GM18858 (cell line): ENCODE measurements around the gene PFKL.

Experiments
- ATAC-seq: cut with Tn5 transposase; IDR thresholded peaks from one replicate; pipeline ENCODE4 v1.9.1; 2021; ENCODE audit not compliant: unreplicated experiment

Gene PFKL

DNA sequence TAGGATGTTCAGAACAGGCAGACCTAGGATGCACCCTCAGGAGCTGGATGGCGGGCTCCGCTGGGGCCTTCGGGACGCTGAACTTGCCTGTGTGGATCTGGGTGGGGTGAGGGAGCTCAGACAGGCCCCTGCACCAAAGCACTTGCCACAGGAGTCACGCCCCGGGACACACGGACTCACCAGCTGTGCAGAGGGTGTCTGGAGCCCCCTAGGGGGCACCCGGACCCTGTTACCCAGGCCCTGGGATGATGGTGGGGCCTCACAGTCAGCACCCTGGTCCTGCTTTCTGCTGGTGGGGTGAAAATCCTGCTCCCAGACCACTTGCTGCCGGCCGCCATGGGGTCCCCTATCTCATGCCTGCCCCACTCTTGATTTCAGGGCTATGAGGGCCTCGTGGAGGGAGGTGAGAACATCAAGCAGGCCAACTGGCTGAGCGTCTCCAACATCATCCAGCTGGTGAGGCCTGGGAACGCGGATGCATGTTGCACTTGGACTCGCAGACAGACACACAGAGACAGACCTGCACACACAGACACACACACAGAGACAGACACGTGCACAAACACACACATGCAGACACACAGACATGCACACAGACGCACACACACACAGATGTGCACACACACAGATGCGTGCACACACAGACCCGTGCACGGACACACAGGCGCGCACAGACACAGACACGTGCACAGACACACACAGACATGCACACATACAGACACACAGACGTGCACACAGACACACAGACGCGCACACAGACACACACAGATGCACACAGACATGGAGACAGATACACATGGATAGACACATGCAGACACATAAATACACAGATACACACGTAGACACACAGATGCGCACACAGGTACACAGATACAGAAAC, 11.0 kb downstream of the PFKL start:
- no peak for ATAC-seq

DNA sequence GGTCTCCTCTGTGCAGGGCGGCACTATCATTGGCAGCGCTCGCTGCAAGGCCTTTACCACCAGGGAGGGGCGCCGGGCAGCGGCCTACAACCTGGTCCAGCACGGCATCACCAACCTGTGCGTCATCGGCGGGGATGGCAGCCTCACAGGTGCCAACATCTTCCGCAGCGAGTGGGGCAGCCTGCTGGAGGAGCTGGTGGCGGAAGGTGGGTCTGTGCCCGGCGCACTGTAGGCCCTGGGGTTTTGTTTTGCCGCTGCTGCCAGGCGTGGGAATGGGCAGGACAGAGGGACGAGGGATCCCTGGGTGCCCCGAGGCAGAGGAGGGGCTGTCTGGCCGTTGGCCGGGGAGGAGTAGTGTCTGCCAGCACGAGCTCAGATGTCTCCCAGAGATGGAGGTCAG, 12.2 kb downstream of the PFKL start:
- ATAC-seq = no peak

GRCh38 chr21:44312716-44313115, 12.9 kb downstream of the PFKL start:
- ATAC-seq = no peak

GRCh38 chr21:44313451-44313850, 13.6 kb downstream of the PFKL start:
- ATAC-seq = no peak

GRCh38 chr21:44314128-44314527, 14.3 kb downstream of the PFKL start:
- ATAC-seq = no peak

DNA sequence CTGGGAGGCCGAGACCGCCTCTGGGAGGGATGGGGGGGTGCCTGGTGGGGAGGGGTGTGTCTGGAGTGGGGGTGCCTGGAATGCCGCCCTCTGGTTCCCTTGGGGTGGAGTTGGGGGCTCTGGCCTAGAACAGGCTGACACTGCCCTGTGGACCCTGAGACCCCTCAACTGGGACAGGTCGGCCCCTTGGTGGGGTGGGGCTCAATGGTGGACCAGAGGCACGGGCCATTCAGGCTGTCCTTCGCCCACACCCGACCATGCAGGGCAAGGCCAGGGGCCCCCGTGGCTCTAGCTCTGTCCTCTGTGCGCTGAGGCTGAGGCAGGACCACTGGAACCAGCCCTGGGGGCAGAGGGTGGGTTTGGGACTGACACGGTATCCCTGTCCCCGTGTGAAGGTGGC, 14.7 kb downstream of the PFKL start:
- no peak for ATAC-seq

DNA sequence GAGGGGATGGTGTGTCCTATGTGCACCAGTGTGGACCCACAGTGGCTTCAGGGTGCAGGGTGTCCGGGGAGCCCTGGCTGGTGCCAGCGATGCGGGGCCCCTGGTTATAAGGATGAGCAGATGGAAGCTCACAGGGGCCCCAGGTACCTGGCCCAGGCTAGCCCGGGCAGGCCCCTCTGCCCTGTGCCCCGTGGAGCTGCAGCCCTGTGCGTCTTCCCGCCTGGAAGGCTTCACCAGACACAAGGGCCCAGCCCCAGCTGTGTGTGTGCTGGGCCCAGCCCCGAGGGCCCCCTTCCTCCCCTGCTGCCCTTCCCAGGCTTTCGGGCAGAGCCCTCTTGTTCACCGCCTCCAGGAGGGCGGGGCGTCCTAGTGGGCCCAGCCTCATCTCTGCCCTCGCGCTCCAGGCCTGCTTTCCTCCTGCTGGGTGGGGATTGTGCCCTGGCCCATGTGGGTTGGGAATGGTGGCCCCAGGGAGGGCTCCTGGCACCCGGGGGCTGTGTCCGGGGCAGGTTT, 15.9 kb downstream of the PFKL start:
- ATAC-seq = no peak

DNA sequence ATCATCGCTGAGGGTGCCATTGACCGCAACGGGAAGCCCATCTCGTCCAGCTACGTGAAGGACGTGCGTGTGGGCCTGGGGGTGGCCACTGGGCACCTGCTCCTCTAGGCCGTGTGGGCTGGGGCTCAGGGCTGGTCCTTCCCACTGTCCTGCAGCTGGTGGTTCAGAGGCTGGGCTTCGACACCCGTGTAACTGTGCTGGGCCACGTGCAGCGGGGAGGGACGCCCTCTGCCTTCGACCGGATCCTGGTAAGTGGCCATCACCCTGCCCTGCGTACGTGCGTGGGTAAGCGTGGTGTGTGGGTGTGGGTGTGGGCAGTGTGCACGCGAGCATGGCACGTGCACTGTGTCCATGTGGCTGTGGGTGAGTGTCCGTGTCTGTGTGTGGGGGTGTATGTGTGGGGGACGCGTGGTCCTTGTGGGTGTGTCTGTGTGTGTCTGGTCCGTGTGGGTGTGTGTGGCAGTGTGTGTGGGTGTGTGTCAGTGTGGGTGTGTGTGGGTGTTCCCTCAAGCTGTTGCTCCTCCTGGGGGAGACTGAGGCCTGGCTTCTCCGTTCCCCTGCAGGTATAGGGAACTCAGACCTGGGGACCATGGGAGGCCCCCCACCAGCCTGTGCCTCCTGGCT, 16.5 kb downstream of the PFKL start:
- no peak for ATAC-seq

DNA sequence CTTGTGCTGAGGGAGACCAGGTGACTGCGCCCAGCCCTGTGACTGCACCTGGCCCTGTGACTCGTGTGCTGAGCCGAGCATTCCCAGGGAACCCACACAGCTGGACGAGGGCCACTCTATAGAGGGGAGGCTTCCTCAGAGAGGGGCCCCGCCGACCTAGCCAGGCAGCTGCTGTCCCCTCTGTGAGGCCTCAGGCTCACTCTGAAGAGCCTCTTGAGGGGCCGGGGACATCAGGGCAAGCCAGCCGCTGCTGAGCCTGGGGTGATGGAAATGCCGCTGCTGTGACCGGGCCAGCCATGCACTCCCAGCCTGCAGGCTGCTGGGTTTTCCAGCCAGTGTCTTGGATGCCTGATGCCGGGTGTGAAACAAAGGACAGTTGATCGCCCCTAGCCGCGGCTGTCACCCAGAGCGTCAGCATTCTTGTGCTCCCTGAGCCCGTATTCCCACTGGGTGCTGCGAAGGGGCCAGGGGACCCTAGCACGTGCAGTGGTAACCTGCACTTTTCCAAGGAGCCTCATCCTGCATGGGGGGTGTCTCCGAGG, 17.5 kb downstream of the PFKL start:
- ATAC-seq = no peak

- ATAC-seq = no peak
Observed at GRCh38 chr21:44317871-44318270, 18.0 kb downstream of the PFKL start.

GRCh38 chr21:44318489-44319285, 18.8 kb downstream of the PFKL start:
- no peak for ATAC-seq

- ATAC-seq = no peak
Observed at GRCh38 chr21:44319407-44320065, 19.7 kb downstream of the PFKL start.

- ATAC-seq = no peak
Observed at GRCh38 chr21:44320847-44321246, 21.0 kb downstream of the PFKL start.

DNA sequence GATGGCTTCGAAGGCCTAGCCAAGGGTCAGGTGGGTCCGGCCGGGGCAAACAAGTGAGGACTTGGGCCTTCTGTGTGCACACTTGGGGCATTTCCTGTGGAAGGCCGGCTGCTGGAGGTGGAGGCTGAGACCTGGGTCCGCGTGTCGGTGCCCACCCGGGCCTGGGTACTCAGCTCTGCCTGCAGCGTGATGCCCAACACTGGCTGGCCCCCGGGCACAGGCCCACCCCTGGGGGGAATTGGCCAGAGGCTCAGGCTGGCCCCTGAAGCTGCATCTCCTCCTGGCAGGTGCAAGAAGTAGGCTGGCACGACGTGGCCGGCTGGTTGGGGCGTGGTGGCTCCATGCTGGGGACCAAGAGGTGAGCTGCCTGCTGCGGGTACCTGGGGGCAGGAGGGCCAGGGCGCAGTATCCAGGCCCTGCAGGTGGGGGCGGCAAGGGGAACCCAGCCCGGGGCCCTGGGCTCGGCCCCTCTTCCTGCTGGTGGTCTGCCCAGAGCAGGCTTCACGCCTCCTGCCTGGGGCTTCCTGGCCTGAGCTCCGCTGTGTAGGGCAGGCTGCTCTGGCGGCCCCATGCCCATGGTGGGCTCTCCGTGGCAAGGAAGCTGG, 22.1 kb downstream of the PFKL start:
- no peak for ATAC-seq

DNA sequence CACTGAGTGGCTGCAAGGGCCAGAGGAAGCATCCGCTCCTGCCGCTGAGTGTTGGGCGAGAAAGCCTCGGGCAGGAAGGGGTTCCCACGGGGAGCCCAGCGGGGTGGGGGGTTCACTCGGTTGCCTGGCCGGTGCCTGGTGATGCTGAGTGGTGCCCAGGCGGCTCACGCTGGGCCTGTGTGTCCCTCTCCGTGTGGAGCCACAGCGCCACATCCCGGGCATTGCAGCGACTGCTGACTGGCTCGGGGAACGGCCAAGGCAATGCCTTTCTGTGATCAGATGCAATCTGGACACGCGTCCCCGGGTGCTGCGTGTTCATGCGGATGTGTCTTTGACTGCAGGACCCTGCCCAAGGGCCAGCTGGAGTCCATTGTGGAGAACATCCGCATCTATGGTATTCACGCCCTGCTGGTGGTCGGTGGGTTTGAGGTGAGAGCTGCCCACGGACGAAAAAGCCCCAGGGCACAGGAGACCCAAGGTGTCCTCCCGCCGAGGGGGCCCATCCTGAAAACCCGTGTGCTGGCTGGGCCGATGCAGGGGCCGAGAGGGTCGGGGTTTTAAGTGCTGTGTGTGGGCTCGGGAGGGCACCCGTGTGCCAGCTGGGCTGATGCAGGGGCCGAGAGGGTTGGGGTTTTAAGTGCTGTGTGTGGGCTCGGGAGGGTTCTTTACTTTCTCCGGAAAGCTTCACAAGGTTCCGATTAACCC, 22.9 kb downstream of the PFKL start:
- ATAC-seq = no peak

GRCh38 chr21:44323591-44323990, 23.7 kb downstream of the PFKL start:
- no peak for ATAC-seq

DNA sequence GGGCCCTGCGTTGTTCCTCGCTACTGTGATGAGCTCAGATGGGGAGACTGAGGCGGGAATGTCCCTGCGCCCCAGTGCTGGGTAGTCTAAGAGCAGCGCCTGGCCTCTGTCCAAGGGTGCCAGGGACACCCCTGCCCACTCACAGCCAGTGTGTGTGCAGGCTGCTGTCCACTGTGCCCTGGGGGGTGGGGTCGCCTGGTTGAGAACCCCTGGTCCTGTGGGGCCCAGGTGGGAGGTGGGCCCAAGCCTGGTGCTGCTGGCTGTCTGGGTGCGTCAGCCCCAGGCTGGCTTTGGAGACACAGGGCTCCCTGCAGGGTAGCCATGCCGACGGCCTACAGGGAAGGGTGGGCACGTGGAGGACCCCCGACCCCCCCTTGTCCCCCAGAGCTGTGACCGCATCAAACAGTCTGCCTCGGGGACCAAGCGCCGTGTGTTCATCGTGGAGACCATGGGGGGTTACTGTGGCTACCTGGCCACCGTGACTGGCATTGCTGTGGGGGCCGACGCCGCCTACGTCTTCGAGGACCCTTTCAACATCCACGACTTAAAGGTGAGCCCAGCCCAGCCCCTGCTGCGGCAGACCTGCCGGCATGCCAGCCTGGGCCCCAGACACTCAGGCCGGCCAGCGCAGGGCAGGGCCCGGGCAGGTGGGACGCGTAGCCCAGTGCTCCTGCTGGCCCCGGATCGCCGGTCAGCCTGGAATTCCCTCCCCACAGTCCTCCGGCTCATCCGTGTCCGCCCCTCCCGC, 24.4 kb downstream of the PFKL start:
- no peak for ATAC-seq

DNA sequence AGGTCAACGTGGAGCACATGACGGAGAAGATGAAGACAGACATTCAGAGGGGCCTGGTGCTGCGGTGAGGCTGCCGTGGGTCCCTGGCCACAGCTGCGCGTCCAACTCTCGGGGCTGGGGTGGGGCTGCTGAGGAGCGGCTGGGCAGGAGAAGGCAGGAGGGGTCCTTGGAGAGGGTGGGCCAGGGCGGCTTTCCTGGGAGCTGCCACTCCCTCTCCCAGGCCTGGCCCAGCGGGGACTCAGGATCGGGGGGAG, 24.9 kb downstream of the PFKL start:
- ATAC-seq = no peak
